Upper lobe of right lung (tissue), 1 donor: ENCODE data around the gene TSPEAR. TPM values are rescaled to one million over a fixed set of nuclear protein-coding genes. Genes with fewer than 3 reads are reported as not detected.

ENCODE experiments used
- ATAC-seq: fragments of 200-7000 bp; cut with Tn5 transposase; one replicate; pipeline ENCODE4 v1.9.1; 2020; ENCODE audit warnings: mild to moderate bottlenecking, moderate library complexity
- DNase-seq: peaks from one replicate; pipeline ENCODE4 v3.0.0-alpha.2; 2020
- H3K27ac ChIP-seq: fragments of 200-600 bp; one replicate; pipeline ENCODE4 v1.8.0; 2022
- H3K27me3 ChIP-seq: fragments of 200-600 bp; one replicate; pipeline ENCODE4 v1.8.0; 2022; ENCODE audit warnings: mild to moderate bottlenecking
- H3K36me3 ChIP-seq: fragments of 200-600 bp; one replicate; pipeline ENCODE4 v1.8.0; 2022
- H3K4me1 ChIP-seq: fragments of 200-600 bp; one replicate; pipeline ENCODE4 v1.8.0; 2022
- H3K4me3 ChIP-seq: fragments of 200-600 bp; one replicate; pipeline ENCODE4 v1.8.0; 2022; ENCODE audit warnings: mild to moderate bottlenecking
- H3K9me3 ChIP-seq: fragments of 200-600 bp; one replicate; pipeline ENCODE4 v1.8.0; 2022
- CTCF ChIP-seq: fragments of 200-600 bp; IDR thresholded peaks from one replicate; pipeline ENCODE4 v1.8.0; 2022; ENCODE audit warnings: antibody characterized with exemption
- intact Hi-C: fragments of 100-400 bp; cut with DNase I; formaldehyde crosslinking; loops from one replicate; pipeline ENCODE4 v1.11.0; 2022
- total RNA-seq: library from RNA; stranded (reverse); fragmentation: NEBNext Ultra II Directional; extraction: Animal tissue kit (Norgen Biotek cat#: 25700); gene quantifications from one replicate; pipeline ENCODE4 v1.2.1, GENCODE V29; 2021
- donor health status: DM: no; HTN: yes; CAD: no; lungs with severe emphysema.

Gene TSPEAR
- total RNA-seq, 1 donor from 2014 or later, result 0.23 TPM

- TF ChIP-seq CTCF, result no peak
- DNase-seq (no peak), ATAC-seq (no peak)
- Histone ChIP-seq H3K36me3 (no peaks in the 10 kb centered on the region), H3K4me1 (no peaks in the 10 kb centered on the region), H3K4me3 (no peak overlapping the region), H3K27ac (no peak overlapping the region), H3K9me3 (no peaks in the 10 kb centered on the region), H3K27me3 (no peaks in the 10 kb centered on the region)
- intact Hi-C loops, result no loop called here
Observed at GRCh38 chr21:44757731-44758130, 46.4 kb upstream of the TSPEAR start.

- Histone ChIP-seq H3K27ac (no peak overlapping the region), H3K27me3 (no peaks in the 10 kb centered on the region), H3K4me1 (no peaks in the 10 kb centered on the region), H3K4me3 (no peak overlapping the region), H3K9me3 (no peaks in the 10 kb centered on the region), H3K36me3 (no peaks in the 10 kb centered on the region)
- TF ChIP-seq CTCF, result no peak
- intact Hi-C loops, result no loop called here
- DNase-seq (peak; percentile 44), ATAC-seq (no peak)
Observed at GRCh38 chr21:44756423-44757185, 45.2 kb upstream of the TSPEAR start.

- Histone ChIP-seq H3K9me3 (no peaks in the 10 kb centered on the region), H3K36me3 (no peaks in the 10 kb centered on the region), H3K4me3 (no peak overlapping the region), H3K27ac (no peak overlapping the region), H3K27me3 (peaks cover 1% of the 10 kb centered on the region), H3K4me1 (no peaks in the 10 kb centered on the region)
- no peak for ATAC-seq
- intact Hi-C loops, result no loop called here
- DNase-seq, result no peak
- TF ChIP-seq CTCF, result no peak
Observed at GRCh38 chr21:44755227-44755626, 43.9 kb upstream of the TSPEAR start.

GRCh38 chr21:44753357-44753756, 42.0 kb upstream of the TSPEAR start:
- peaks cover 4% of the 10 kb centered on the region for H3K27me3 ChIP-seq
- ATAC-seq (no peak), DNase-seq (peak; percentile 47)
- H3K27ac ChIP-seq, result no peak overlapping the region
- intact Hi-C loops, result no loop called here
- no peak for TF ChIP-seq CTCF
- H3K4me3 ChIP-seq, result no peak overlapping the region
- H3K9me3 ChIP-seq, result no peaks in the 10 kb centered on the region
- no peaks in the 10 kb centered on the region for H3K4me1 ChIP-seq
- no peaks in the 10 kb centered on the region for H3K36me3 ChIP-seq

GRCh38 chr21:44752671-44753235, 41.4 kb upstream of the TSPEAR start:
- Histone ChIP-seq H3K36me3 (no peaks in the 10 kb centered on the region), H3K4me3 (no peak overlapping the region), H3K9me3 (no peaks in the 10 kb centered on the region), H3K27me3 (peaks cover 4% of the 10 kb centered on the region), H3K27ac (no peak overlapping the region), H3K4me1 (no peaks in the 10 kb centered on the region)
- DNase-seq, result no peak
- intact Hi-C loops, result no loop called here
- ATAC-seq, result no peak
- no peak for TF ChIP-seq CTCF
